Hematopoietic multipotent progenitor cell treated with erythropoietin and hydrocortisone succinate and interleukin-3 and kit ligand, for 15 days (in vitro differentiated cells): ENCODE results near the gene BTBD17.
"Not testable (repeated sequence)": the region's sequence is repeated elsewhere in the genome, so short reads cannot be mapped to it uniquely, and the experiment has no call there.

Experiments used
- DNase-seq: peaks from one replicate; pipeline ENCODE4 v3.0.0-alpha.2; 2015; ENCODE audit warnings: low spot score

Gene BTBD17, protein sequence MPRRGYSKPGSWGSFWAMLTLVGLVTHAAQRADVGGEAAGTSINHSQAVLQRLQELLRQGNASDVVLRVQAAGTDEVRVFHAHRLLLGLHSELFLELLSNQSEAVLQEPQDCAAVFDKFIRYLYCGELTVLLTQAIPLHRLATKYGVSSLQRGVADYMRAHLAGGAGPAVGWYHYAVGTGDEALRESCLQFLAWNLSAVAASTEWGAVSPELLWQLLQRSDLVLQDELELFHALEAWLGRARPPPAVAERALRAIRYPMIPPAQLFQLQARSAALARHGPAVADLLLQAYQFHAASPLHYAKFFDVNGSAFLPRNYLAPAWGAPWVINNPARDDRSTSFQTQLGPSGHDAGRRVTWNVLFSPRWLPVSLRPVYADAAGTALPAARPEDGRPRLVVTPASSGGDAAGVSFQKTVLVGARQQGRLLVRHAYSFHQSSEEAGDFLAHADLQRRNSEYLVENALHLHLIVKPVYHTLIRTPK

DNA sequence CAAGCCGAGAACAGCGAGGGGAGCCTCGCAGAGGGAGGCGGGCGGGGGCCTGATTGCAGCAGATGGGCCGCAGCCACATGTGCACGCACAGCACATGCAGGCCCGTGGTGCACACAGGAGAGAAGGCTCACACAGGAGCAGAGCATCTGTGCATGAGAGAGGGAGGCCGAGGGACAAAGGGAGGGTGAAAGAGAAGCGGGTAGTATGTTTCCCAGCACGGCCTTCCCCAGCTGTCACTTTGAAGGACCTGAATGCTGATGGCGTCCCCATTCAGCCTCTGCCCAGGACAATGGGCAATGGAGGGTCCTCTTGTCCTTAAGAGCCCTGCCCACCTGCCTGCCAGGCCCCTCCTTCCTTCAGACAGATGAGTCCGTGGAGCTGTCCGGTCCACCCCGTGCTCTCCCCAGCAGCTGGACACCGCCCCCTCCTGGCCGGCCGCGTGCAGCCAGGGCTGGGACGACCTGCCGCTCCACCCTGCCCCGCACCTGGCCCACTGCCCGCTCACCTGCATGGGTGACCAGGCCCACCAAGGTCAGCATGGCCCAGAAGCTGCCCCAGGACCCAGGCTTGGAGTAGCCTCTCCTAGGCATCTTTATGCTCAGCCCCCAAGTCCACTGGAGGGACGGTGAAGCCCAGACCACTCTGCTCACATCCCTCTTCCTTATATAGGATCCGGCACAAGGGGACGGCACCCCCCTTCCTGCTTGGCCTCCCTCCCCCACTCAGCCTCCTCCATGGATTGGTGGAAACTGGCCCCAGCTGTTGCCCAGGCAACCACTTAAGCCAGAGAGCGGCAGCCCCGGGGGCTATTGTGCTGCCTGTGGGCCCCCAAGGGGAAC, at the start of gene BTBD17:
BTBD17 (minus strand) TSS at position 639 of the 839 bp plus-strand sequence; CDS start at position 590, 49 bp downstream.
- peak; percentile 35 for DNase-seq

DNA sequence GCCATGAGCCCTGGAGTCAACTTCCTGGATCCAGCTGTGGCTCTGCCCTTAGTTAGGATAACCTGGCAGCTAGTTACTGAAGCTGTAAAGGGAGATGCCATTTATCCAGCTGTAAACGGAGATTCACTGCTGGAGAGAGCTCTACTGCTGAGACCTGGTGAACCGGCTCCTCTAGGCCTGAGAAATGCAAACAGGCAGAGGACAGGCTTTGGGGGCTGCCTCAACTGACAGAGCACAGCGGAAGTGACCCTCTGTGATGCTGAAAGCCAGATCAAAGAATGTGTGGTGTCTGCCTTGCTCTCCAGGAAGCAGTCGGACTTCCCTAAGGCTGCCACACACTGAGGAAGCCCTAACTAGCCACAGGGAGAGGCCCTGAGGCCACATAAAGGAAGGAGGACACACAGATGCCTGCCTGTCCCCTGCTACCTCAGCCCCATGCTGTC, 48.4 kb upstream of the BTBD17 start:
- DNase-seq = no peak

DNA sequence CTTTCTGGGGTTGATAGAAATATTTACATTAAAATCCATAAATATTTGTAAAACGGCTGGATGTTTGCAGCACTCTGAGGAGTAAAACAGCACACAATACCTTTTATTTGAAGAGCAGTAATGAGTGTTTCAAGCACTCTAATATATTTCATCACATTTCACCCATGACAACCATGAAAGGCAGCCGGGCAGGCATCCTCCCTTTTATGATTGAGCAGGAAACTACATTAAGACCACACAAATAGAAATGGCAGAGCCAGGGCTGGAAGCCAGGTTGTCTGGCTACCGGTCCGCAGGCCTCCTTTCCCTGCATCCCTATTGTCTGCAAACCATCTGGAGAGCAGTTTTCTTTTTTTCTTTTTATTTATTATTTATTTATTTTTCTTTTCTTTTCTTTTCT, 47.1 kb upstream of the BTBD17 start:
- no peak for DNase-seq

DNA sequence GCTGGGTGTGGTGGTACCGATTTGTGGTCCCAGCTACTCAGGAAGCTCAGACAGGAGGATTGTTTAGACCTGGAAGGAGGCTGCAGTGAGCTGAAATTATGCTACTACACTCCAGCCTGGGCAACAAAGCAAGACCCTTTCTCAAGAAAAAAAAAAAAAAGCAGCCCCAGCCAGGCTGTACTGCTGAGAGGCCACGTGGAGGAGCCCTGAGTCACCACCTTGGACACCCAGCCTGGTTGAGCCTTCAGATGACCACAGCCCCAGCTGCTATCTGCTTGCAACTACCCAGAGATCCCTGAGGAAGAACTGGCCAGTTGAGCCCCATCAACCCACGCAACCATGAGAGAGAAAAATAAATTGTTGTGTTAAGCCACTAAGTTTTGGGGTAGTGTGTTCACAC, 46.6 kb upstream of the BTBD17 start:
- DNase-seq = no peak

DNA sequence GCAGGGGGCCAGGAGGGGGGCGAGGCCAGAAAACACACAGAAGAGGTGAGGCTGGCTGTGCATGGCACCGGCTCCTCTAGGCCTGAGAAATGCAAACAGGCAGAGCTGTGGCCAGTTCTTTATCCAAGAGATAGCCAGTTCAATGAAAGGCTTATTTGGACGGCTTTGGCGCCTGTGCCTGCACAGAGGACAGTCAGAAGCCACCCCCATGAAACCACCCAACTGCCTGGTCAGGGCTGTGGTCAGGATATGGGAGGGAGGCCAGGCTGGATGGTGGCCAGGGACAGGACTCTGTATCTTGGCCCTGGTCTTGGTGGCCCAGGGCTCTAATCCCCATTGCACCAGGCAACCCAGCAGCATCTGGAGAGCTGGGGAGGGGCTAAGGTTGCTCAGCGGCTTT, 45.7 kb upstream of the BTBD17 start:
- DNase-seq = no peak

DNA sequence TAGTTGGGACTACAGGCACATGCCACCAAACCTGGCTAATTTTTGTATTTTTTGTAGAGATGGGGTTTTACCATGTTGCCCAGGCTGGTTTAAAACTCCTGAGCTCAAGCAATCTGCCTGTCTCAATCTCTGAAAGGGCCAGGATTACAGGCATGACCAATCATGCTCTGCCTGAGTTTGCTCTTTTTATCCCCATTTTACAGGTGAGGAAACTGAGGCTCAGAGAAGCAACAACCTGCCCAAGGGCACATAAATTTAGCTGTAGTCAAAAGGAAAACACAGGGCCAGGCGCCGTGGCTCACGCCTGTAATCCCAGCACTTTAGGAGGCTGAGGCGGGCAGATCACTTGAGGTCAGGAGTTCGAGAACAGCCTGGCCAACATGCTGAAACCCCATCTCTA, 43.6 kb upstream of the BTBD17 start:
- DNase-seq = not testable (repeated sequence)

DNA sequence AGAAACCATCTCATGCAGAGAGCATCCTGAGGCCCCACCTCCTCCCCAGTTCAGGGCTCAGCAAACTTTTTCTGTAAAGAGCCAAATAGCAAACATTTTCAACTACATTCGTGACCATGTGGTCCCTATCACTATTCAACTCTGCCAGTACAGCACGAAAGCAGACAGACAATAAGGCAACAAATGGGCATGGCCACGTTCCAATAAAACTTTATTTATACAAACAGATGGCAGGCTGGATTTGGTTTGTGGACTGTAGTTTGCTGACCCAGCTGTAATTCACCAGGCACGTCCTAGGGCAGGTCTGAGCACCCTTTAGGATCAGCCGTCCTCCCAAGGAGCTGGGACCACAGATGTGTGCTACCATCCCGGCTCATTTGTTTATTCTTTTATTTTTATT, 43.1 kb upstream of the BTBD17 start:
- DNase-seq = no peak

DNA sequence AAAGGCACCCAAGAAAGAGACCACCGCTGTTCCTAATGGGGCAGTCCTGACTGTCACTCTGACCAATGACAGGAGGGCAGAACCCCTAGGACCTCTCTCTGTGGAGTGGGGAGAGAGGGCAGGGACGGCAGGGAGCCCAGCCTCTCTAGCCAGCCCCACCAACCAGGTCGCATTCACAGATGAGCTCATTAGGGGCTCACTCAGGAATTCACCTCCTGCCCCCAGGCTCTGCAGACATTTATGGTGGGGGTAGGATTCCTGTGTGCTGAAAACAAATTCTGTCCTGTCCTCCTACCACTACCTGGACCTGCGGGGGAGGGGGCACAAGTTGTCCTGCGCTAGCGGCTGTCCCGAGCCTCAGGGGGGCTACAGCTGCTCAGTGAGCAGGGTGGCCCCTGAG, 42.5 kb upstream of the BTBD17 start:
- DNase-seq = no peak

DNA sequence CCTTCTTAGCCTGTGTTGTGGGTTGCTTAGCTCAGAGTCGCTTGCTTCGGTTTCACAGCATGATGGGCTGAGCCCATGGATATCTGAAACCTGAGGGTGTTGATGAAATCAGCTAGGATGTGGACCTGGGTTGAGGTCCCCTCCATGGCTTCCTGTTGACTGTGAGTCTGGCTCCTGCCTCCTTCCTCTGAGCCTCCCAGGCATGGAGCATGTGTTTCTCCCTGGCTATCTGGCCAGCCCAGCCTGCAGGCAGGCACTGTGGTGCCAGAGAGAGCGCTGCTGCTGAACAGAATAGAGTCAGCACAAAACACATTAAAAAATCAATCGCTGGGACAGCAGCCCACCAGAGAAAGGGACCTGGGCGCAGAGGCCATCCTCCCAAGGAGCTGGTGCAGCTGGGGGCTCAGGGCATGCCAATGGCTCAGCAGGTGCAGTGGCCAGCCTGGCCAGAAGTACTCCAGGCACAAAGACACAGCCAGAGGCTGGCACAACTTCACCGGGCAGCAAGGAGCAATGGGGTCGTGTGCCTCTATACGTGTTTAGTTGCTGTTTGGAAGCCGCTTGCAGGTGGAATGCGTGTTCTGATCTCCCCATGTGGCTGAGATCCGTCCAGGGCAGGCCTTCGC, 42.0 kb upstream of the BTBD17 start:
- DNase-seq = no peak

DNA sequence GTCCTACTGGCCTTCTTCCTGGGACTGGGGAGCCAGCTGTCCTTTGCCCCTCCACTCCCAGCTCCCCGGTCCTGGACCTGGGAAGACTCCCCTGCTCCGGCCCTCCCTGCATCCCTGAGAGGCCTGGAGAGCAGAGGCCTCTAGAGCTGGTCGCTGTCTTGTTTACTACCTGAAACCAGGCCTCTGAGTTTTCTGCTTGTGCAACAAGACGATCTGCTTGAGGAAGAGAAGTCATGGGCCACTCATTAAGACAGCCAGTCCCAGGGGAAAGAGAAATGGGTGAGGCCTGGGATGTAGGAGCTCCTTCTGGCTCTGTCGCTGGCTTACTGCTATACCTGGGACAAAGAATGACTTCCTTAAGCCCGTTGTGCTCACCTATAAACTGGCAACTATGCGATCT, 40.4 kb upstream of the BTBD17 start:
- no peak for DNase-seq

DNA sequence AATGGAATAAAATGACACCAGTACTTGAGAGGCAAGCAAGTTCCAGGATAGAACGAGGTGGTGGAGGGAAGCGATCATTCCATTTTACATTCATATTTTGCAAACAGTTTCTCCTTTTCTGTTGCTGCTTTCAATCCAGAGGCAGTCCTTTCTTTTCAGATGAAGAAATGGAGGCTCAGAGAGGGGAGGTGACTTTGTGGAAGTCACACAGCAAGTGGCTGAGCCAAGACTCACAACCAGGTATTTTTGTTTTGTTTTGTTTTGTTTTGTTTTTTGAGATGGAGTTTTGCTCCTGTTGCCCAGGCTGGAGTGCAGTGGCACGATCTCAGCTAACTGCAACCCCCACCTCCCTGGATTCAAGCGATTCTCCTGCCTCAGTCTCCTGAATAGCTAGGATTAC, 34.9 kb upstream of the BTBD17 start:
- DNase-seq = no peak

DNA sequence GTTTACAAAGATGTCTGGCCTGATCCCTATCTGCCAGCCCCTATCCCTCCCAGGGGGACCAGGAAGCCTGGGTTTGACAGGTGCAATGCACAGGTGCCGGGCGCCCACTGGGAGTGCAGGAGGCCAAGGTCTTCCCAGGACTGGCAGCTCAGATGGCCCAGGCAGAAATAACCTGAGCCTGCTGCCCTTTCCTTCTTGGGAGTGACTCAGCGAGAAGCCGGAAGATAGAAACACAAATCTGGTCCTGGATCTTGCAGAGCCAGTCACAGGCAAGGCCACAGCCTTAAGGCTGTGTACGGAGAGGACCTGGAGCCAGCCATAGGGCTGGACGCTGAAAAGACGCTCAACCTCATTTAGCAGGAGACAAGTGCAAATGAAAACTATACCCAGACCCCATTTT, 33.3 kb upstream of the BTBD17 start:
- no peak for DNase-seq

DNA sequence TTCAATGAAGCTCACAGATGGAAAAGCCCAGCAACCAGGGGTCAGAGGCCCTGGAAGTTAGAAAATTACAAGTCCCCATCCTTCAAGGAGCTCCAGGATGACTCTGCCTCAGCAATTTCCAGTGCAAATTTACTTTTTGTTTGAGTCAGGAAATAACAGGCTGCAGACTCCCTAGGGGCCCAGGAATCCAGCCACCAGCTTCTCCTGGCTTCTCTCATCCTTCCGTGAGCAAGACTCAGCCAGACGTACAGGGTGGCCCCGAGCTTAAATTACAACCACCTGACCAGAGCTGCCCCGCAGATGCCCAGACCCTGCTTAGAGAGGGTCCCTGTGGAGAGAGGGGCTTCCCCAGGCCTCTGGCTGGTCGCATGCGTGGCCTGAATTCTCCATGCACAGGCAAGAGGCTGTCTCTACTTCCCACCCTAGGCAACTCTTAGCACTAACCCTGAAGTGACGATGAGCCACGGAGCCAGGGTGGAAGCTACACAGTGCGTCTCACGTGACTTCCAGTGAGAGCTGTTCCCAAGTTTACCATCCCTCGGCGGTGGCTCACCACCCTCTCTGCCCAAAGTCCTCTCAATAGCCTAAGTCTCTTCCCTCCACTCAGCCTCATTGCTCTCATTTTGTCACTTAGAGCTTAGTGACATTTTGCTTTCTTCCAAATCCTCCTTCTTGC, 32.7 kb upstream of the BTBD17 start:
- no peak for DNase-seq

DNA sequence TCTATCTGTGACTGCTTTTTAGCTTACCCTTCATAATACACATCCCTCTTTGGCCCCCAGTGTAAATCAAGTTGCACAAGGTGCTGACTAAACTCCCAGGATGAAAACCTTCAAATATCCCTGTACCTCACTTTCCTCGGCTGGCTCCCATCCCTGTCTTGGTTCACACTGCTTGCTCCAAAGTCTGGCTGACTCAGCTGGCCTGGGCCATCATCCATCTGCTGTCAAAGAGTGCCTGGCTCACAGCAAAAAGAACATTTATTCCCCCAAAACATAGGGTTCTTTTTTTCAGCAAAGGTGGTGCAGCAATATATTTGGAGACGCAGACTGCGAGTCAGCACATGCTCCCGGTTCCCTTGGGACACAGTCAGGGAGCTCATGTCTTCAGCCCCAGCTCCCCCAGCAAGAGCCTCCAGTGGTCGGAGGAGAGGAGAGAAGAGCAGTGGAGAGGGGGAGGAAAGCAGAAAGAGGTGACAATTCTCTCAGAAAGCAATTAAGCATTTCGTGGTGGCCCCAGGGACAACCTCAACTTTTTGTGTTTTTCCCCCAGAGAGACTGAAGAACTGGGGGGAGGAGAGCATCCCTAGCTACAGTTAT, 31.8 kb upstream of the BTBD17 start:
- DNase-seq = no peak

DNA sequence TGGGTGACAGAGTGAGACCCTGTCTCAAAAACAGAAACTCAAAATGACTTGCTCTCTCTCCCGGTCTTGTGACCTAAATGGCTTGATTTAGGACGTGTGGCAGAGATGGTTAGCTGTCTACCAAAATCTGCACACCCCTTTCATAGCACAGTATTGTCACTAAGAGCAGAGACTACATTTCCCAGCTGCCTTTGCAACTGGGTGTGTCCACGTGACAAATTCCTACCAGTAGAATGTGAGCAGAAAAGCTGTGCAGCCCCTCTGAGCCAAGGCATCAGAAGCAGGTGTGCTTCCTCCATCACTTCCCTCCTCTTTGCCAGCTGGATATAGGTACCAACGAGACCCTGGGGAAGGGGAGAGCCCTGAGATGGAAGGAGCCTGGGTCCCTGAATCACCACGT, 31.2 kb upstream of the BTBD17 start:
- DNase-seq = no peak

DNA sequence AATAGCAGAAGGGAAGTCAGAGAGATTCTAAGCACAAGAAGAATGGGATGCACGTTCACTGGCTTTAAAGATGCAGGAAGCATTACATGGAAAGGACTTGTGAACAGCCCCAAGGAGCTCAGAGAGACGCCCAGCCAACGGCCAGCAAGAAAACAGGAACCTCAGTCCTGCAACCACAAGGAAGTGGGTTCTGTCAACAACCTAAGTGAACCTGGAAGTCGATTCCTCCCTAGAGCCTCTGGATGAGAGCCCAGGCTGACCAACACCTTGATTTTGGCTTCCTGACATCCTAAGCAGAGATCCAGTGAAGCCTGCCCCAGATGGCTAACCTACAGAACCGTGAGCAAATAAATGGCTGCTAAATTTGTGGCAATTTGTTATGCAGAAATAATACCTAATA, 30.1 kb upstream of the BTBD17 start:
- DNase-seq = no peak

DNA sequence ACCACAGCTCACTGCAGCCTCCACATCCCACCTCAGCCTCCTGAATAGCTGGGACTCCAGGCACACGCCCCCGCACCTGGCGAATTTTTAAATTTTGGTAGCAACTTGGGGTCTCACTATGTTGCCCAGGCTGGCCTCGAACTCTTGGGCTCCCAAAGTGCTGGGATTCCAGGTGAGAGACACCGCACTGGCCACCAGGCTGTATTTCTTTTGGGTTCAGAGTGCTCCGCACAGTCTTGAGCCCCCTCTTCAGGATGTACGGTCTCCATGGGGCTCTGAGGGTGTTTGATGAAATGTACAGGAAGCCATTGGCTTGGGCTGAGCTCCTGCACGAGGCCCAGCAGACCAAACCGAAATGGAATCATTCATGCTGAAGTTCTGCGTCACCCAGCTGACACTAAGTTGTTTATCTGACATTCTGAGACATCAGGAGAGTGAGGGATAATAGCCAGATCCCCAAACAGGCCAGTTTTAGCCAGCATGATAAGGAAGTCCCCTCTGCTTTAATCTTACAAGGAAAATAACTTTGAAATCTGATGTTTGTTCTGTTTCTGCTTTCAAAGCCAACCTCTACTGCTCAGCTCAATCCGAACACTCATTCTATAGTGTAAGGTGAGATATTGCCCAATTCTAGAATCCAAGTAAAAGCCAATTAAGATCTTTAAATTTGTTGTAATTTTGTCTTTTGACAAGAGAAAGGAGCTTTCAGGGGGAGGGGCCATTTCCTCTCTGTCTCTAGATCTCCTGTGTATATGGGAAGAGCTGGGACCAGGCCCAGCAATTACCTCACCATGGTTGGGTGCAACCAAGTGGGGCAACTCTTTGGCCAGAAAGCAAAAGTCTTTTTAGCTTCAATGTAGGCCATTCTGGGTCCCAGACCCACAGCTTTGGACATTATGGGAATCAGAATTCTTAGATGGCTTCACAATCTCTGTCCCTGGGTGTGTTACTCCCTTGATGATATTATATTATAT, 29.3 kb upstream of the BTBD17 start:
- no peak for DNase-seq

DNA sequence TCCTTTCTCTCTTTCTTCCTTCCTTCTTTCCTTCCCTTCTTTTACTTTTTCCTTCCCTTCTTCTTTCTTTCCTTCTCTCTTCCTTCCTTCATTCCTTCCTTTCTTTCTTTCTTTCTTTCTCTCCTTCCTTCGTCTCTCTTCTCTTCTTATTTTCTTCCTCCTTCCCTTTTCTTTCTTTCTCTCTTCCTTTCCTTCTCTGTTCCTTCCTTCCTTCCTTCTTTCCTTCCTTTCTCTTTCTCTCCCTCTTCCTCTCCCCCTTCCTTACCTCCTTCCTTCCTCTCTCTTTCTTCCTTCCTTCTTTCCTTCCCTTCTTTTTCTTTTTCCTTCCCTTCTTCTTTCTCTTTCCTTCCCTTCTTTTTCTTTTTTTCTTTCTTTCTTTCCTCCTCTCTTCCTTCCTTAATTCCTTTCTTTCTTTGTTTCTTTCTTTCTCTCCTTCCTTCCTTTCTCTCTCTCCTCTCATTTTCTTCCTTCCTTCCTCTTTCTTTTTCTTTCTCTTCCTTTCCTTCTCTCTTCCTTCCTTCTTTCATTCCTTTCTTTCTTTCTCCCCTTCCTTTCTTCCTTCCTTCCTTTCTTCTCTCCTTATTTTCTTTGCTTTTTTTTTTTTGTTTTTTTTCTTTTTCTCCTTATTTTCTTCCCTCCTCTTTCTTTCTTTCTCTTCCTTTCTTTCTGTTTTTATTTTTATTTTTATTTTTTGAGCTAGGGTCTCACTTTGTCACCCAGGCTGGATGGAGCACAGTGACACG, 28.4 kb upstream of the BTBD17 start:
- DNase-seq = no peak

DNA sequence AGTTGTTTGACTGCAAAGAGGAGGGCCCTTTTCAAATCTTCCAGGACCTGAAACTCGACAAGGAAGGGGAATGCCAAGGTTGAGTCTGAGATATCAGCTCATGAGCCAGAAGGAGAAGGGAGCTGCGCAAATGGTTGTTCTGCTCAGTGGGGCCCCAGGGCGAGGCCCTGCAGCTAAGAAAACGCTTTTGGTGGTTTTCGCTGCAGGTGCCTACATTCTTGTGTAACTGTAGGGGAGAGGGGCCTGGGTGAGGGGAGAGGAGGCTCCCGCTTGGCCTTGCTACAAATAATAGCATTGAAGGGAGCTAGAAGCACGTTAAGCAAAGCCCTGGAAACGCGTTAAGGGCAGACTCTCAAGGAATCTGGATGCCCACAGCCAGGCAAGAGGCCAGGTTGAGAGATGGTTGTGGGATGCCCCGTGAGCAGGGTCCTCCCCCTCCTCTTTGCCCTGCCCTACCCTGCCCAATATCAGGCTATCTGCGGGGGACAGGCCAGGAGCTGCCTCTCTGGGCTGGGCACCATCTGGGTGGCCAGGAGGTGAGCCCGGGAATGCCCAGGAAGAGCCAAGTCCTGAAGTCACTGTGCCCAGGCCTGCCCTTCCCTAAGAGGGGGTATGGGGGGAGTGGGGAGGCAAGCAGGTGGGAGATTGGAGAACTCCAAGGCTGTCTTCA, 27.6 kb upstream of the BTBD17 start:
- no peak for DNase-seq
